CD4-positive, alpha-beta T cell treated with Interferon gamma for 1 hour (primary cell): Measurements from ENCODE around the gene PMVK.

Experiments used
- DNase-seq: peaks from one replicate; pipeline ENCODE4 v3.0.0-alpha.2; 2020

Gene PMVK

GRCh38 chr1:154876842-154877369 lies 59.6 kb downstream of the PMVK start:
- DNase-seq, result no peak
